Epidermal melanocyte (primary cell): Measurements from ENCODE around the gene MESD.
"Not testable (repeated sequence)": the region's sequence is repeated elsewhere in the genome, so short reads cannot be mapped to it uniquely, and the experiment has no call there.

Experiments used
- DNase-seq: peaks from one replicate; pipeline ENCODE4 v3.0.0; 2011; ENCODE audit warnings: low spot score; ENCODE audit not compliant: insufficient read length

MESD gene

GRCh38 chr15:80966431-80967197 is 23.0 kb downstream of the MESD start:
- no peak for DNase-seq

- not testable (repeated sequence) for DNase-seq
Observed at GRCh38 chr15:80965454-80965853, 24.2 kb downstream of the MESD start.

- no peak for DNase-seq
Observed at GRCh38 chr15:80958818-80959495, 30.7 kb downstream of the MESD start.

- no peak for DNase-seq
Observed at GRCh38 chr15:80957976-80958375, 31.6 kb downstream of the MESD start.

- no peak for DNase-seq
Observed at GRCh38 chr15:80957556-80957955, 32.1 kb downstream of the MESD start.

GRCh38 chr15:80955571-80956452 is 33.8 kb downstream of the MESD start:
- DNase-seq = not testable (repeated sequence)

GRCh38 chr15:80953953-80954778 is 35.5 kb downstream of the MESD start:
- DNase-seq = no peak

GRCh38 chr15:80953001-80953952 is 36.3 kb downstream of the MESD start:
- DNase-seq = no peak

GRCh38 chr15:80951941-80952340 is 37.7 kb downstream of the MESD start:
- DNase-seq = no peak

- no peak for DNase-seq
Observed at GRCh38 chr15:80950291-80951078, 39.1 kb downstream of the MESD start.

GRCh38 chr15:80949756-80950155 is 39.9 kb downstream of the MESD start:
- DNase-seq = no peak

GRCh38 chr15:80948651-80949292 is 40.8 kb downstream of the MESD start:
- DNase-seq = no peak

GRCh38 chr15:80946576-80946975 is 43.0 kb downstream of the MESD start:
- no peak for DNase-seq

GRCh38 chr15:80945605-80946004 is 44.0 kb downstream of the MESD start:
- no peak for DNase-seq

- no peak for DNase-seq
Observed at GRCh38 chr15:80944818-80945217, 44.8 kb downstream of the MESD start.

GRCh38 chr15:80942746-80943565 is 46.7 kb downstream of the MESD start:
- DNase-seq = no peak

GRCh38 chr15:80942266-80942665 is 47.4 kb downstream of the MESD start:
- DNase-seq = no peak

GRCh38 chr15:80940851-80941250 is 48.8 kb downstream of the MESD start:
- DNase-seq = no peak
